IPS DF 6.9 (cell line): ENCODE measurements around the gene NTM.

ENCODE experiments used
- DNase-seq: peaks from one replicate; pipeline ENCODE4 v3.0.0-alpha.2; 2013; ENCODE audit warnings: low read depth, low spot score
- H3K27ac ChIP-seq: one replicate; pipeline ENCODE4 v1.5.1; 2013; ENCODE audit warnings: low read length, control low read depth
- H3K27me3 ChIP-seq: 2 replicates; pipeline ENCODE4 v1.6.1; 2013; ENCODE audit warnings: mild to moderate bottlenecking, low read length; ENCODE audit not compliant: control insufficient read depth, insufficient read depth
- H3K36me3 ChIP-seq: 2 replicates; pipeline ENCODE4 v1.6.1; 2013; ENCODE audit warnings: low read length; ENCODE audit not compliant: control insufficient read depth, insufficient read depth
- H3K4me1 ChIP-seq: 2 replicates; pipeline ENCODE4 v1.6.1; 2013; ENCODE audit warnings: low read length; ENCODE audit not compliant: control insufficient read depth, insufficient read depth
- H3K4me3 ChIP-seq: 2 replicates; pipeline ENCODE4 v1.5.1; 2013; ENCODE audit warnings: mild to moderate bottlenecking, low read length
- H3K9me3 ChIP-seq: 2 replicates; pipeline ENCODE4 v1.6.1; 2013; ENCODE audit warnings: low read length, inconsistent platforms; ENCODE audit not compliant: control insufficient read depth, insufficient read depth
- WGBS: extraction: QIAGEN DNeasy Blood & Tissue Kit; methylation state at CpG from one replicate; pipeline ENCODE4 v1.1.7; 2013; ENCODE audit warnings: mixed read lengths, missing lambda C conversion rate; ENCODE audit not compliant: insufficient read length, insufficient coverage; 5-methylcytosine and 5-hydroxymethylcytosine counted together

The NTM gene

GRCh38 chr11:131682373-131683015 lies 312.1 kb downstream of the NTM start:
- no peak for DNase-seq
- Histone ChIP-seq H3K27ac (no peak overlapping the region), H3K9me3 (no peaks in the 10 kb centered on the region), H3K4me3 (no peak overlapping the region), H3K4me1 (peaks cover 7% of the 10 kb centered on the region), H3K27me3 (no peaks in the 10 kb centered on the region), H3K36me3 (no peaks in the 10 kb centered on the region)
- WGBS, result no CpG with 5 or more reads among the region's 22 CpGs

- WGBS, result no CpG with 5 or more reads among the region's 5 CpGs
Measured at GRCh38 chr11:131683131-131683530, 312.7 kb downstream of the NTM start.

GRCh38 chr11:131683666-131684065 lies 313.3 kb downstream of the NTM start:
- Histone ChIP-seq H3K4me3 (no peak overlapping the region), H3K9me3 (no peaks in the 10 kb centered on the region), H3K4me1 (no peaks in the 10 kb centered on the region), H3K27me3 (no peaks in the 10 kb centered on the region), H3K36me3 (no peaks in the 10 kb centered on the region), H3K27ac (no peak overlapping the region)
- no CpG with 5 or more reads among the region's 11 CpGs for WGBS
- no peak for DNase-seq

More at GRCh38 chr11:131683131-131683530, 312.7 kb downstream of the NTM start:
- Histone ChIP-seq H3K36me3 (no peaks in the 10 kb centered on the region), H3K9me3 (no peaks in the 10 kb centered on the region), H3K4me3 (no peak overlapping the region), H3K27ac (no peak overlapping the region), H3K4me1 (peaks cover 3% of the 10 kb centered on the region), H3K27me3 (no peaks in the 10 kb centered on the region)
- no peak for DNase-seq

- Histone ChIP-seq H3K36me3 (no peaks in the 10 kb centered on the region), H3K4me1 (no peaks in the 10 kb centered on the region), H3K9me3 (no peaks in the 10 kb centered on the region), H3K27me3 (no peaks in the 10 kb centered on the region), H3K4me3 (no peak overlapping the region), H3K27ac (no peak overlapping the region)
- DNase-seq, result no peak
- WGBS, result no CpG with 5 or more reads among the region's 15 CpGs
Measured at GRCh38 chr11:131684111-131685060, 314.0 kb downstream of the NTM start.

- no peak overlapping the region for H3K4me3 ChIP-seq
- H3K36me3 ChIP-seq, result no peaks in the 10 kb centered on the region
- no peaks in the 10 kb centered on the region for H3K4me1 ChIP-seq
- no peaks in the 10 kb centered on the region for H3K9me3 ChIP-seq
- H3K27ac ChIP-seq, result no peak overlapping the region
- no peaks in the 10 kb centered on the region for H3K27me3 ChIP-seq
- no peak for DNase-seq
- WGBS, result no CpG with 5 or more reads among the region's 6 CpGs
Measured at GRCh38 chr11:131685206-131685605, 314.8 kb downstream of the NTM start.

- no peaks in the 10 kb centered on the region for H3K9me3 ChIP-seq
- no peak overlapping the region for H3K27ac ChIP-seq
- no CpG with 5 or more reads among the region's 3 CpGs for WGBS
- H3K27me3 ChIP-seq, result no peaks in the 10 kb centered on the region
- no peaks in the 10 kb centered on the region for H3K4me1 ChIP-seq
- DNase-seq, result no peak
- no peaks in the 10 kb centered on the region for H3K36me3 ChIP-seq
- no peak overlapping the region for H3K4me3 ChIP-seq
Measured at GRCh38 chr11:131685906-131686305, 315.5 kb downstream of the NTM start.

- H3K27ac ChIP-seq, result no peak overlapping the region
- H3K4me3 ChIP-seq, result no peak overlapping the region
- no CpG with 5 or more reads among the region's 9 CpGs for WGBS
- H3K27me3 ChIP-seq, result no peaks in the 10 kb centered on the region
- no peaks in the 10 kb centered on the region for H3K36me3 ChIP-seq
- no peaks in the 10 kb centered on the region for H3K9me3 ChIP-seq
- no peak for DNase-seq
- no peaks in the 10 kb centered on the region for H3K4me1 ChIP-seq
Measured at GRCh38 chr11:131686836-131687235, 316.4 kb downstream of the NTM start.

- no peak overlapping the region for H3K27ac ChIP-seq
- no peaks in the 10 kb centered on the region for H3K4me1 ChIP-seq
- H3K4me3 ChIP-seq, result no peak overlapping the region
- H3K27me3 ChIP-seq, result no peaks in the 10 kb centered on the region
- H3K9me3 ChIP-seq, result no peaks in the 10 kb centered on the region
- WGBS, result no CpG with 5 or more reads among the region's 30 CpGs
- H3K36me3 ChIP-seq, result no peaks in the 10 kb centered on the region
- DNase-seq, result no peak
Measured at GRCh38 chr11:131687291-131688047, 317.1 kb downstream of the NTM start.

GRCh38 chr11:131688048-131688693 lies 317.8 kb downstream of the NTM start:
- no peaks in the 10 kb centered on the region for H3K36me3 ChIP-seq
- no peaks in the 10 kb centered on the region for H3K27me3 ChIP-seq
- DNase-seq, result no peak
- no peaks in the 10 kb centered on the region for H3K4me1 ChIP-seq
- H3K9me3 ChIP-seq, result no peaks in the 10 kb centered on the region
- H3K4me3 ChIP-seq, result no peak overlapping the region
- H3K27ac ChIP-seq, result no peak overlapping the region
- no CpG with 5 or more reads among the region's 34 CpGs for WGBS
